Panc1 (cell line): ENCODE results near the gene WASF2. TPM values are rescaled to one million over a fixed set of nuclear protein-coding genes. Genes with fewer than 3 reads are reported as not detected.
A peak's percentile ranks its signal among the peaks of the same experiment; 100 is the strongest.

Experiments used
- ATAC-seq: fragments of 200-7000 bp; cut with Tn5 transposase; 2 replicates; pipeline ENCODE4 v1.9.1; 2020; ENCODE audit warnings: mild to moderate bottlenecking, moderate library complexity
- BruUV-seq: library from RNA; stranded (reverse); fragments of 400-500 nt; replicated peaks from 2 replicates; lab custom pipeline; 2021; lab: Mats Ljungman, UMichigan
- CTCF ChIA-PET: fragments of 300-600 bp; sonication (Branson Sonifier 250); formaldehyde crosslinking; loops from one replicate; lab custom pipeline; 2022; ENCODE audit warnings: antibody characterized with exemption; lab: Charles Lee
- POLR2A ChIA-PET: fragments of 300-600 bp; sonication (Branson Sonifier 250); formaldehyde crosslinking; loops from one replicate; lab custom pipeline; 2022; ENCODE audit warnings: antibody characterized with exemption; lab: Charles Lee
- DNase-seq: peaks from one replicate; pipeline ENCODE4 v3.0.0-alpha.2; 2010; ENCODE audit warnings: low read depth, low spot score
- H3K27ac ChIP-seq: 2 replicates; pipeline ENCODE4 v1.5.1; 2011; ENCODE audit warnings: mild to moderate bottlenecking, low read length, inconsistent platforms
- H3K27me3 ChIP-seq: fragments of 200-500 bp; sonication (Bioruptor generic); 2 replicates; pipeline ENCODE4 v1.6.0; 2014; ENCODE audit warnings: low read length, inconsistent platforms; ENCODE audit not compliant: control insufficient read depth, insufficient read depth
- H3K36me3 ChIP-seq: fragments of 200-500 bp; sonication (Bioruptor generic); 2 replicates; pipeline ENCODE4 v1.5.1; 2014; ENCODE audit warnings: inconsistent platforms, mild to moderate bottlenecking, low read length, moderate library complexity; ENCODE audit not compliant: control insufficient read depth, insufficient read depth
- H3K4me1 ChIP-seq: 2 replicates; pipeline ENCODE4 v1.5.1; 2011; ENCODE audit warnings: inconsistent platforms, mild to moderate bottlenecking, low read length, moderate library complexity; ENCODE audit not compliant: control insufficient read depth, insufficient read depth
- H3K4me3 ChIP-seq, 2 experiments: 2 replicates each; pipeline ENCODE4 v1.5.1; 2011 to 2012; ENCODE audit warnings: low read depth in 2 of 2, low read length in 2 of 2, mild to moderate bottlenecking in 2 of 2, inconsistent platforms in 1 of 2, moderate library complexity in 1 of 2
- H3K9me3 ChIP-seq: fragments of 200-500 bp; sonication (Bioruptor generic); 2 replicates; pipeline ENCODE4 v1.5.1; 2014; ENCODE audit warnings: low read depth, mild to moderate bottlenecking, inconsistent platforms, low read length, moderate library complexity; ENCODE audit not compliant: control insufficient read depth, insufficient read depth
- POLR2AphosphoS5 ChIP-seq: IDR thresholded peaks from 2 replicates; pipeline ENCODE4 v1.6.1; 2012; ENCODE audit warnings: mild to moderate bottlenecking, low read depth, low read length, moderate library complexity
- SIN3A ChIP-seq: IDR thresholded peaks from 2 replicates; pipeline ENCODE4 v1.6.1; 2012; ENCODE audit warnings: low read depth, mild to moderate bottlenecking, low read length, moderate library complexity, borderline replicate concordance; ENCODE audit not compliant: insufficient read depth
- TCF7L2 ChIP-seq: IDR thresholded peaks from 2 replicates; pipeline ENCODE4 v1.6.1; 2011; ENCODE audit warnings: mild to moderate bottlenecking, low read depth, low read length, inconsistent platforms
- in situ Hi-C: cut with HindIII; loops from 2 replicates; pipeline ENCODE4 v1.10.0; 2016; ENCODE audit warnings: low sequenced_read_pairs, low pct_unique_long_range_greater_than_20kb
- intact Hi-C: fragments of 100-400 bp; cut with micrococcal nuclease; formaldehyde crosslinking; loops from one replicate; pipeline ENCODE4 v1.10.0; 2022; ENCODE audit not compliant: unreplicated experiment
- total RNA-seq: library from RNA; stranded (reverse); gene quantifications from one replicate; pipeline ENCODE4 v1.2.1, GENCODE V29; 2021; ENCODE audit not compliant: unreplicated experiment
- TF ChIP-seq, protein P1 (sequence below): fragments of 450-650 bp; IDR thresholded peaks from 2 replicates; pipeline ENCODE4 v1.5.1; 2017; ENCODE audit warnings: mild to moderate bottlenecking
- TF ChIP-seq, protein P2 (sequence below), 2 experiments: IDR thresholded peaks; 2 replicates each; pipeline ENCODE4 v1.6.1; 2011 to 2012; ENCODE audit warnings: low read depth in 2 of 2, control low read depth in 1 of 2, low read length in 1 of 2, mild to moderate bottlenecking in 1 of 2, moderate library complexity in 1 of 2; ENCODE audit not compliant: insufficient read depth in 1 of 2

WASF2 gene
- total RNA-seq, 1 experiment from 2014 or later = 121 TPM

DNA sequence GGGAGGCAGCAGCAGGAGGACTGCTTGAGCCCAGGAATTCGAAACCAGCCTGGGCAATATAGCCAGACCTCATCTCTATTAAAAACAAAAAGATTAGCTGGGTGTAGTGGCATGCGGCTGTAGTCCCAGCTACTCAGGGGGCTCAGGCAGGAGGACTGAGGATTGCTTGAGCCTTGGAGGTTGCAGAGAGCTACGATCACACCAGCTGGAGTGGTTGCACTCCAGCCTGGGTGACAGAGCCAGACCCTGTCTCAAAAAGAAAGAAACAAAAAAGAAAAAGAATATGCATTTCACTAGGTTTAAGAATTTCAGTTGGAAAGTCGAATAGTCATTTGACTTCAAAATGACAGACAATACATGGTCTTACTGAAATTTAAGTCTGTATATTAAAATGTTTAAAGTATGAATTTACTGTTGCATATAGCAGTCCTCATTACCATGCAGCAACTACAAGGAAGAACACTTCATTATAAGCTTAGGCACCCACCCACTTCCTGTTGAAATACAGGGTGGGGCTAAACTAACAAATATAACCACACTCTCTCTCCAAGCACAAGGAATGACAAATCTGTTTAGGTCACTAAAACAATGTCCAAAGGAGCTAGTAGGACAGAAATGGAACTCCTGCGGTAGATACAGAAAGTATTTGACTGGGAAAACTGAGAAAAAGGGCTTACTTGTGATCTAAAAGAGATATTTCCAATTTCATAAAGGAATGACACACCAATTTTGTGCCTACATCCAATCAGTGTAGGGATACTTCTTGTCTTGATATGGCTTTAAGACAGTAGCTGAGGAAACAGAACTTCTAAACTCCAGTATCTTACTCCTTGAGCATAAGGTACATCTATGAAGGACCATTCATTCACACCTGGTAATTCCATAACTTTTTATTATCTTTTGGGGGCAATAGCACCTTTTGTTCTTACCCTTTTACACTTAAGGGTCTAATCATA, 53.5 kb downstream of the WASF2 start:
- TF ChIP-seq TCF7L2 (no peak), POLR2AphosphoS5 (no peak), SIN3A (no peak)
- TF ChIP-seq, protein P1, sequence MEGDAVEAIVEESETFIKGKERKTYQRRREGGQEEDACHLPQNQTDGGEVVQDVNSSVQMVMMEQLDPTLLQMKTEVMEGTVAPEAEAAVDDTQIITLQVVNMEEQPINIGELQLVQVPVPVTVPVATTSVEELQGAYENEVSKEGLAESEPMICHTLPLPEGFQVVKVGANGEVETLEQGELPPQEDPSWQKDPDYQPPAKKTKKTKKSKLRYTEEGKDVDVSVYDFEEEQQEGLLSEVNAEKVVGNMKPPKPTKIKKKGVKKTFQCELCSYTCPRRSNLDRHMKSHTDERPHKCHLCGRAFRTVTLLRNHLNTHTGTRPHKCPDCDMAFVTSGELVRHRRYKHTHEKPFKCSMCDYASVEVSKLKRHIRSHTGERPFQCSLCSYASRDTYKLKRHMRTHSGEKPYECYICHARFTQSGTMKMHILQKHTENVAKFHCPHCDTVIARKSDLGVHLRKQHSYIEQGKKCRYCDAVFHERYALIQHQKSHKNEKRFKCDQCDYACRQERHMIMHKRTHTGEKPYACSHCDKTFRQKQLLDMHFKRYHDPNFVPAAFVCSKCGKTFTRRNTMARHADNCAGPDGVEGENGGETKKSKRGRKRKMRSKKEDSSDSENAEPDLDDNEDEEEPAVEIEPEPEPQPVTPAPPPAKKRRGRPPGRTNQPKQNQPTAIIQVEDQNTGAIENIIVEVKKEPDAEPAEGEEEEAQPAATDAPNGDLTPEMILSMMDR = no peak
- TF ChIP-seq, protein P2, sequence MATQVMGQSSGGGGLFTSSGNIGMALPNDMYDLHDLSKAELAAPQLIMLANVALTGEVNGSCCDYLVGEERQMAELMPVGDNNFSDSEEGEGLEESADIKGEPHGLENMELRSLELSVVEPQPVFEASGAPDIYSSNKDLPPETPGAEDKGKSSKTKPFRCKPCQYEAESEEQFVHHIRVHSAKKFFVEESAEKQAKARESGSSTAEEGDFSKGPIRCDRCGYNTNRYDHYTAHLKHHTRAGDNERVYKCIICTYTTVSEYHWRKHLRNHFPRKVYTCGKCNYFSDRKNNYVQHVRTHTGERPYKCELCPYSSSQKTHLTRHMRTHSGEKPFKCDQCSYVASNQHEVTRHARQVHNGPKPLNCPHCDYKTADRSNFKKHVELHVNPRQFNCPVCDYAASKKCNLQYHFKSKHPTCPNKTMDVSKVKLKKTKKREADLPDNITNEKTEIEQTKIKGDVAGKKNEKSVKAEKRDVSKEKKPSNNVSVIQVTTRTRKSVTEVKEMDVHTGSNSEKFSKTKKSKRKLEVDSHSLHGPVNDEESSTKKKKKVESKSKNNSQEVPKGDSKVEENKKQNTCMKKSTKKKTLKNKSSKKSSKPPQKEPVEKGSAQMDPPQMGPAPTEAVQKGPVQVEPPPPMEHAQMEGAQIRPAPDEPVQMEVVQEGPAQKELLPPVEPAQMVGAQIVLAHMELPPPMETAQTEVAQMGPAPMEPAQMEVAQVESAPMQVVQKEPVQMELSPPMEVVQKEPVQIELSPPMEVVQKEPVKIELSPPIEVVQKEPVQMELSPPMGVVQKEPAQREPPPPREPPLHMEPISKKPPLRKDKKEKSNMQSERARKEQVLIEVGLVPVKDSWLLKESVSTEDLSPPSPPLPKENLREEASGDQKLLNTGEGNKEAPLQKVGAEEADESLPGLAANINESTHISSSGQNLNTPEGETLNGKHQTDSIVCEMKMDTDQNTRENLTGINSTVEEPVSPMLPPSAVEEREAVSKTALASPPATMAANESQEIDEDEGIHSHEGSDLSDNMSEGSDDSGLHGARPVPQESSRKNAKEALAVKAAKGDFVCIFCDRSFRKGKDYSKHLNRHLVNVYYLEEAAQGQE (IDR thresholded peaks at IDR 0.05; ENCODE audit: insufficient read depth in 1 of 2, low read depth in 2 of 2, low read length in 1 of 2) = no peak

DNA sequence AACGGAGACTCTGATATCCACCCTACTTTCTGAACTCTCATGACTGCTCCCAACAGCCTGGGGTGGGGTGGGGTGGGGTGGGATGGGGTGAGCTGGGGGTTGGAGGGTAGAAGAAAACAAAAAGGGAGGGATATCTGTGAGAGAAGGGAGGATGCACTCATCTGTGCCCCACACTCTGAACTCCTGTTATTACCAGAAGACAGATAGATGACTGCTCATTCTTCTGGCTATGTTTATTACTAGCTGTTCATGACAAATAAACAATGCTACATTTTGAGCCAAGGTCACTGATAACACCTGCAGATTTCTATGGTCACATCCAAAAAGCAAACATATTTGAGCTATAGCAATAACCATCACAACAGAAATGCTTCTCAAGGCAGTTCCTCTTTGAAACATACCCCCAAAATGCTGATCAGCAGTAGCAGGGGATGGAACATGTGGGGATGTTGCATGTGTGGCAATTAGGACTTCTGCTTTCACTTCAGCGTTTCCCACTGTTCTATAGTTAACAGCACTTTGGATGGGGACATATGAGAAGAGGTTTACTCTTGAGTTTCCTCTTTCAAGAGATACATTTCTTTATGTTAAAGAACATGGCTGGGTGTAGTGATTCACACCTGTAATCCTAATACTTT, 54.3 kb downstream of the WASF2 start:
- POLR2A ChIA-PET = interaction anchor here (0.6 kb wide), 1 partner anchor 131 kb away, joined by 4 read pairs; no protein-coding TSS in a partner anchor
- Histone ChIP-seq H3K36me3 (no peaks in the 10 kb centered on the region), H3K4me3 (no peak overlapping the region), H3K27ac (no peak overlapping the region), H3K4me1 (peaks cover 15% of the 10 kb centered on the region), H3K9me3 (no peaks in the 10 kb centered on the region), H3K27me3 (no peaks in the 10 kb centered on the region)
- no TSS peak for BruUV-seq
- no peak for TF ChIP-seq POLR2AphosphoS5
- TF ChIP-seq SIN3A = no peak
- no peak for ATAC-seq
- in situ Hi-C loops = no loop called here
- no peak for DNase-seq
- CTCF ChIA-PET = no interaction called here
- intact Hi-C loops = no loop called here

More for the DNA sequence above, 53.5 kb downstream of the WASF2 start:
- CTCF ChIA-PET = no interaction called here
- ATAC-seq = 0 out of 2 replicates have a peak, but pooled peaks have one; percentile 52
- Histone ChIP-seq H3K27me3 (no peaks in the 10 kb centered on the region), H3K27ac (no peak overlapping the region), H3K4me3 (no peak overlapping the region), H3K4me1 (peaks cover 15% of the 10 kb centered on the region), H3K9me3 (no peaks in the 10 kb centered on the region), H3K36me3 (no peaks in the 10 kb centered on the region)
- POLR2A ChIA-PET = interaction anchor here (0.6 kb wide), 1 partner anchor 130 kb away, joined by 4 read pairs; no protein-coding TSS in a partner anchor
- no TSS peak for BruUV-seq
- peak; percentile 43 for DNase-seq
- in situ Hi-C loops = no loop called here
- intact Hi-C loops = no loop called here
